Fibroblast of lung (primary cell): ENCODE data around the gene HNRNPF. TPM values are rescaled to one million over a fixed set of nuclear protein-coding genes. Genes with fewer than 3 reads are reported as not detected.

Experiments
- DNase-seq, 2 donors: peaks; one replicate each; pipeline versions ENCODE4 v3.0.0 to v3.0.0-alpha.2; 2010; ENCODE audit warnings: low read depth in 2 of 2
- H2AFZ ChIP-seq: 2 replicates; pipeline ENCODE4 v1.5.1; 2012; ENCODE audit warnings: low read length, control low read depth, inconsistent platforms
- H3K27ac ChIP-seq: 2 replicates; pipeline ENCODE4 v1.5.1; 2011; ENCODE audit warnings: low read length, control low read depth; ENCODE audit not compliant: insufficient read depth
- H3K27me3 ChIP-seq: 2 replicates; pipeline ENCODE4 v1.5.1; 2011; ENCODE audit warnings: mild to moderate bottlenecking, low read length; ENCODE audit not compliant: control insufficient read depth, insufficient read depth
- H3K36me3 ChIP-seq: 2 replicates; pipeline ENCODE4 v1.5.1; 2011; ENCODE audit warnings: low read length; ENCODE audit not compliant: control insufficient read depth, insufficient read depth
- H3K4me1 ChIP-seq: 2 replicates; pipeline ENCODE4 v1.5.1; 2011; ENCODE audit warnings: low read length; ENCODE audit not compliant: control insufficient read depth, insufficient read depth; ENCODE audit errors: extremely low read depth
- H3K4me2 ChIP-seq: 2 replicates; pipeline ENCODE4 v1.5.1; 2011; ENCODE audit warnings: low read length, control low read depth; ENCODE audit not compliant: insufficient read depth; ENCODE audit errors: extremely low read depth
- H3K4me3 ChIP-seq, 4 experiments: fragments of 200-600 bp in 1 of 4; sonication (generic) in 1 of 4; replicated peaks in 1 of 4; 2 replicates each; pipeline ENCODE4 v1.5.1; 2011 to 2016; ENCODE audit warnings: low read length in 4 of 4, low read depth in 3 of 4, mild to moderate bottlenecking in 3 of 4, control low read depth in 2 of 4, inconsistent platforms in 1 of 4, mixed read lengths in 1 of 4; ENCODE audit not compliant: insufficient read depth in 1 of 4; ENCODE audit errors: control extremely low read depth in 1 of 4
- H3K79me2 ChIP-seq: 2 replicates; pipeline ENCODE4 v1.5.1; 2012; ENCODE audit warnings: mild to moderate bottlenecking, low read length, inconsistent platforms; ENCODE audit not compliant: control insufficient read depth, insufficient read depth
- H3K9ac ChIP-seq: 2 replicates; pipeline ENCODE4 v1.5.1; 2011; ENCODE audit warnings: mild to moderate bottlenecking, low read length, control low read depth; ENCODE audit not compliant: insufficient read depth
- H3K9me3 ChIP-seq: 2 replicates; pipeline ENCODE4 v1.5.1; 2012; ENCODE audit warnings: low read depth, low read length; ENCODE audit not compliant: control insufficient read depth, insufficient read depth
- H4K20me1 ChIP-seq: 2 replicates; pipeline ENCODE4 v1.5.1; 2011; ENCODE audit warnings: low read length; ENCODE audit not compliant: control insufficient read depth, insufficient read depth; ENCODE audit errors: extremely low read depth
- CTCF ChIP-seq, 2 donors: IDR thresholded peaks in 1 of 2; conservative IDR thresholded peaks in 1 of 2; 1 replicate in 1 of 2; 2 replicates in 1 of 2; pipeline ENCODE4 v1.5.1; 2011 to 2012; ENCODE audit warnings: low read length in 2 of 2, control low read depth in 1 of 2, inconsistent platforms in 1 of 2, low read depth in 1 of 2, mild to moderate bottlenecking in 1 of 2
- EZH2 ChIP-seq: IDR thresholded peaks from 2 replicates; pipeline ENCODE4 v1.5.1; 2012; ENCODE audit warnings: low read length, control low read depth, mild to moderate bottlenecking; ENCODE audit errors: missing control alignments
- polyA plus RNA-seq, 2 donors: library from polyadenylated mRNA; depleted of rRNA in 1 of 2; stranded (reverse) in 1 of 2; unstranded in 1 of 2; fragments of >200 nt; gene quantifications; 2 replicates each; pipeline ENCODE4 v1.2.1, GENCODE V29; 2011 to 2012; ENCODE audit warnings: missing spikeins in 1 of 2
- total RNA-seq: library from RNA; depleted of rRNA; stranded (reverse); fragments of >200 nt; gene quantifications from 2 replicates; pipeline ENCODE4 v1.2.1, GENCODE V29; 2014

Gene HNRNPF
- total and polyA plus RNA-seq, 2 donors (not counting 1 experiment from before 2014, with no cell fraction given): 203 to 217 TPM

GRCh38 chr10:43421201-43421507 lies 12.2 kb upstream of the HNRNPF start:
- DNase-seq: no peak
- H3K4me3 ChIP-seq: peak overlapping the region; percentile 25 to 63 (median 53)
- peak overlapping the region; percentile 78 for H3K9ac ChIP-seq
- H3K27ac ChIP-seq: peak overlapping the region; percentile 96
- no peaks in the 10 kb centered on the region for H3K9me3 ChIP-seq
- no peaks in the 10 kb centered on the region for H3K36me3 ChIP-seq
- peaks cover 7% of the 10 kb centered on the region for H3K4me1 ChIP-seq
- TF ChIP-seq EZH2 (no peak), CTCF (conservative IDR thresholded peaks at IDR 0.05 in 1 of 2, IDR thresholded peaks at IDR 0.05 in 1 of 2; ENCODE audit: low read depth in 1 of 2, low read length in 2 of 2) (no peak)
- no peaks in the 10 kb centered on the region for H4K20me1 ChIP-seq
- H3K4me2 ChIP-seq: peak overlapping the region; percentile 49
- H2AFZ ChIP-seq: peak overlapping the region; percentile 87
- H3K79me2 ChIP-seq: no peaks in the 10 kb centered on the region
- no peaks in the 10 kb centered on the region for H3K27me3 ChIP-seq

GRCh38 chr10:43420369-43421200 lies 11.6 kb upstream of the HNRNPF start:
- H3K4me3 ChIP-seq: peak overlapping the region; percentile 47 to 63 (median 54)
- peak overlapping the region; percentile 78 for H3K4me2 ChIP-seq
- no peaks in the 10 kb centered on the region for H3K27me3 ChIP-seq
- peak overlapping the region; percentile 96 for H2AFZ ChIP-seq
- H3K36me3 ChIP-seq: no peaks in the 10 kb centered on the region
- H3K4me1 ChIP-seq: peaks cover 7% of the 10 kb centered on the region
- peak overlapping the region; percentile 78 for H3K9ac ChIP-seq
- H3K27ac ChIP-seq: peak overlapping the region; percentile 96
- H3K9me3 ChIP-seq: no peaks in the 10 kb centered on the region
- DNase-seq: peak; percentile 83 to 91
- peak in 1 of 2 donors; percentile 18 for TF ChIP-seq CTCF (conservative IDR thresholded peaks at IDR 0.05 in 1 of 2, IDR thresholded peaks at IDR 0.05 in 1 of 2; ENCODE audit: low read depth in 1 of 2, low read length in 2 of 2)
- no peak for TF ChIP-seq EZH2
- no peaks in the 10 kb centered on the region for H3K79me2 ChIP-seq
- H4K20me1 ChIP-seq: no peaks in the 10 kb centered on the region

- no peak for TF ChIP-seq CTCF (conservative IDR thresholded peaks at IDR 0.05 in 1 of 2, IDR thresholded peaks at IDR 0.05 in 1 of 2; ENCODE audit: low read depth in 1 of 2, low read length in 2 of 2)
- TF ChIP-seq EZH2: no peak
- no peaks in the 10 kb centered on the region for H3K9me3 ChIP-seq
- H4K20me1 ChIP-seq: no peaks in the 10 kb centered on the region
- peak overlapping the region; percentile 42 to 63 (median 47) for H3K4me3 ChIP-seq
- H3K27me3 ChIP-seq: no peaks in the 10 kb centered on the region
- no peaks in the 10 kb centered on the region for H3K36me3 ChIP-seq
- peak overlapping the region; percentile 78 for H3K9ac ChIP-seq
- peaks cover 7% of the 10 kb centered on the region for H3K4me1 ChIP-seq
- no peaks in the 10 kb centered on the region for H3K79me2 ChIP-seq
- H3K4me2 ChIP-seq: peak overlapping the region; percentile 78
- peak overlapping the region; percentile 96 for H2AFZ ChIP-seq
- DNase-seq: no peak
- peak overlapping the region; percentile 96 for H3K27ac ChIP-seq
Measured at GRCh38 chr10:43419997-43420368, 11.0 kb upstream of the HNRNPF start.
